OCI-LY7 (cell line): ENCODE data around the gene CHST8. TPM values are rescaled to one million over a fixed set of nuclear protein-coding genes. Genes with fewer than 3 reads are reported as not detected.

Experiments
- BruUV-seq: library from RNA; stranded (reverse); fragments of 400-500 nt; replicated peaks from 2 replicates; lab custom pipeline; 2021; lab: Mats Ljungman, UMichigan
- CTCF ChIA-PET: fragments of 300-600 bp; sonication (Branson Sonifier 250); formaldehyde crosslinking; loops from one replicate; lab custom pipeline; 2022; ENCODE audit warnings: antibody characterized with exemption; ENCODE audit not compliant: unreplicated experiment; lab: Charles Lee
- POLR2A ChIA-PET: fragments of 300-600 bp; sonication (Branson Sonifier 250); formaldehyde crosslinking; loops from one replicate; lab custom pipeline; 2022; ENCODE audit warnings: antibody characterized with exemption; lab: Charles Lee
- DNase-seq: peaks from one replicate; pipeline ENCODE4 v3.0.0-alpha.2; 2015; ENCODE audit warnings: low spot score
- H2AFZ ChIP-seq: fragments of 200-600 bp; sonication (generic), shearing (Covaris generic); 2 replicates; pipeline ENCODE4 v1.6.1; 2014; ENCODE audit warnings: mild to moderate bottlenecking, antibody characterized with exemption, low read length, moderate library complexity
- H3K27ac ChIP-seq: fragments of 200-600 bp; sonication (generic); 2 replicates; pipeline ENCODE4 v1.5.1; 2014; ENCODE audit warnings: mixed run types, low read depth, mild to moderate bottlenecking, moderate library complexity, low read length, inconsistent platforms; ENCODE audit not compliant: poor library complexity, severe bottlenecking
- H3K36me3 ChIP-seq: fragments of 200-600 bp; sonication (generic); 2 replicates; pipeline ENCODE4 v1.6.1; 2014; ENCODE audit warnings: mild to moderate bottlenecking, antibody characterized with exemption, low read length, moderate library complexity, mixed read lengths; ENCODE audit not compliant: insufficient read depth
- H3K4me1 ChIP-seq: fragments of 200-600 bp; sonication (generic); 2 replicates; pipeline ENCODE4 v1.5.1; 2014; ENCODE audit warnings: mild to moderate bottlenecking, low read length; ENCODE audit not compliant: insufficient read depth, poor library complexity, severe bottlenecking
- H3K4me2 ChIP-seq: fragments of 200-600 bp; sonication (generic); 2 replicates; pipeline ENCODE4 v1.6.1; 2014; ENCODE audit warnings: mild to moderate bottlenecking, low read length
- H3K4me3 ChIP-seq: fragments of 200-600 bp; sonication (generic); 2 replicates; pipeline ENCODE4 v1.5.1; 2014; ENCODE audit warnings: mild to moderate bottlenecking, low read depth, low read length; ENCODE audit not compliant: poor library complexity, severe bottlenecking
- H3K79me2 ChIP-seq: fragments of 200-600 bp; sonication (generic); 2 replicates; pipeline ENCODE4 v1.6.1; 2016; ENCODE audit warnings: low read depth, mild to moderate bottlenecking, low read length, moderate library complexity, mixed read lengths; ENCODE audit not compliant: insufficient read depth
- H3K9me2 ChIP-seq: fragments of 200-600 bp; sonication (generic); 2 replicates; pipeline ENCODE4 v1.6.1; 2016; ENCODE audit warnings: mild to moderate bottlenecking, low read length, mixed read lengths; ENCODE audit not compliant: insufficient read depth
- H3K9me3 ChIP-seq: fragments of 200-600 bp; sonication (generic); 2 replicates; pipeline ENCODE4 v1.6.1; 2014; ENCODE audit warnings: mild to moderate bottlenecking, mixed run types, low read length, mixed read lengths
- H4K20me1 ChIP-seq: fragments of 200-600 bp; sonication (generic); 2 replicates; pipeline ENCODE4 v1.6.1; 2014; ENCODE audit warnings: mild to moderate bottlenecking, antibody characterized with exemption, low read length, moderate library complexity, mixed read lengths; ENCODE audit not compliant: insufficient read depth
- EZH2phosphoT487 ChIP-seq: fragments of 200-600 bp; sonication (generic); IDR thresholded peaks from 2 replicates; pipeline ENCODE4 v1.6.1; 2018; ENCODE audit warnings: low read depth, borderline replicate concordance, mild to moderate bottlenecking, mixed run types, antibody characterized with exemption, low read length, moderate library complexity, mixed read lengths
- intact Hi-C: fragments of 100-400 bp; cut with micrococcal nuclease; formaldehyde crosslinking; loops from one replicate; pipeline ENCODE4 v1.10.0; 2022; ENCODE audit not compliant: unreplicated experiment
- total RNA-seq, 2 experiments: library from RNA; depleted of rRNA in 1 of 2; stranded (reverse); fragments of >200 nt in 1 of 2; shearing (Covaris generic) in 1 of 2; gene quantifications; 2 replicates each; pipeline ENCODE4 v1.2.3, GENCODE V29; 2014 to 2022
- TF ChIP-seq, protein P1 (sequence below): fragments of 200-600 bp; sonication (generic); conservative IDR thresholded peaks from 2 replicates; pipeline ENCODE4 v1.5.1; 2014; ENCODE audit warnings: mild to moderate bottlenecking, antibody characterized with exemption, low read length, moderate library complexity, mixed read lengths

Gene CHST8
- total RNA-seq, 2 experiments from 2014 or later = not detected

DNA sequence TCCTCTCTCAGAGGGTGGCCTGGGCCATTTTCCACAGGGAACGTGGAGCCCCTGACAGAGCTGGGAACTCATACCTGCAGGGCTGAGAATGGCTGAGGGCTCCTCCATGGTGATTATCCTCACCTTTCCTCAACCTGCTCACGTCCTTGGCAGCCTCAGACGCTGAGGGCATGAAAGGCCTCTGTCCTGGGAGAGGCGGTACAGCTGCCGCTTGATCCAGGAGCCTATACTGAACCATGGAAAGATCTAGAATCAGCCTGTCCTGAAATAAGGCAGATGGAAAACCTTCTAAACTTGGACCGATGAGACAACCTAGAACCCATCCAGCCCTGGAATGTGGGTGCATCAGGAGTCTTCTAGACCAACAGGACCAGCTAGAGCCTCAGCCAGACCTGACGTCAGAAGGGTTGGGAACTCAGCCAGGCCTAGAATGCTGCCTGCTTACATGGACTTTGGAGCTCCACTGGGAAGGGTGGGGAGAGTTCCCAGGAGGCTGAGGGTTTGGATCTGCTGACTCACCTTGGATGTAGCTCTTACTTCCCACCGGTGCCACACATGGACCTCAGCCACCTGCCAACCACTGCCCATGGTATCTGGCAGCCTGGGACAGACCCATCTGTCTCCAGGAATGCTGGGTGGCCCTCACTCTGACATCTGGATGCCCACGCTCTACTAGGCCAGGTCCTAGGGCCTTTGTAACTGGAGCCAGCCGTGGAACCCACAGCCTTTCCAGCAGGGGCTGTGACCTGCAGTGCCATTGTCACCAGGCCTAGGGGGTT is 182.5 kb downstream of the CHST8 start:
- intact Hi-C loops = no loop called here
- Histone ChIP-seq H3K4me1 (no peaks in the 10 kb centered on the region), H3K36me3 (peaks cover 72% of the 10 kb centered on the region), H4K20me1 (no peaks in the 10 kb centered on the region), H3K9me2 (no peaks in the 10 kb centered on the region), H2AFZ (no peak overlapping the region), H3K9me3 (no peaks in the 10 kb centered on the region), H3K4me2 (no peak overlapping the region), H3K79me2 (no peaks in the 10 kb centered on the region), H3K27ac (no peak overlapping the region), H3K4me3 (no peak overlapping the region)
- DNase-seq = no peak
- TF ChIP-seq EZH2phosphoT487 = no peak
- TF ChIP-seq, protein P1, sequence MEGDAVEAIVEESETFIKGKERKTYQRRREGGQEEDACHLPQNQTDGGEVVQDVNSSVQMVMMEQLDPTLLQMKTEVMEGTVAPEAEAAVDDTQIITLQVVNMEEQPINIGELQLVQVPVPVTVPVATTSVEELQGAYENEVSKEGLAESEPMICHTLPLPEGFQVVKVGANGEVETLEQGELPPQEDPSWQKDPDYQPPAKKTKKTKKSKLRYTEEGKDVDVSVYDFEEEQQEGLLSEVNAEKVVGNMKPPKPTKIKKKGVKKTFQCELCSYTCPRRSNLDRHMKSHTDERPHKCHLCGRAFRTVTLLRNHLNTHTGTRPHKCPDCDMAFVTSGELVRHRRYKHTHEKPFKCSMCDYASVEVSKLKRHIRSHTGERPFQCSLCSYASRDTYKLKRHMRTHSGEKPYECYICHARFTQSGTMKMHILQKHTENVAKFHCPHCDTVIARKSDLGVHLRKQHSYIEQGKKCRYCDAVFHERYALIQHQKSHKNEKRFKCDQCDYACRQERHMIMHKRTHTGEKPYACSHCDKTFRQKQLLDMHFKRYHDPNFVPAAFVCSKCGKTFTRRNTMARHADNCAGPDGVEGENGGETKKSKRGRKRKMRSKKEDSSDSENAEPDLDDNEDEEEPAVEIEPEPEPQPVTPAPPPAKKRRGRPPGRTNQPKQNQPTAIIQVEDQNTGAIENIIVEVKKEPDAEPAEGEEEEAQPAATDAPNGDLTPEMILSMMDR = no peak
- ChIA-PET POLR2A (interaction anchor here (0.6 kb wide), 1 partner anchor 157 kb away, joined by 3 read pairs; no protein-coding TSS in a partner anchor), CTCF (interaction anchor here (1.1 kb wide), 1 partner anchor 31 kb away, joined by 3 read pairs; no protein-coding TSS in a partner anchor)
- BruUV-seq = no TSS peak

DNA sequence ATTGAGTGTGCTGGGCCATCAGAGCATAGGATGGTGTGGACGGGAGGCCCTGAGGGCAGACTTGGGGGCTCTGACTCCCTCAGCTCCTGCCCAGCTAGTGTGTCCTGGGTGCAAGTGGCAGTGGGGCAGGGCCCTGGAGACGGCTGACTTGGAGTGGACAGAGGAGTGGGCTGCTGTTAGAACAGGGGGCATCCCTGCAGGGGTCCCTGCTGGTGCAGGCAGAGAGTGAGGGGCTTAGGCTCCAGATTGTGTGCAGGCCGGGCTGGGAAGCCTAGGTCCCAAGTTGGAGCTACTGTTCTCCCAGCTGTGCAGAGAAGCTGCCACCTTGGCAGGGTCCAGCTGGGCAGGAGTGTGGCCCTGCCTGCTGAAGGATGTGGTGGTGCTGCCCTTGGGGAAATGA is 183.6 kb downstream of the CHST8 start:
- ChIA-PET CTCF (interaction anchor here (1.1 kb wide), 1 partner anchor 32 kb away, joined by 3 read pairs; no protein-coding TSS in a partner anchor), POLR2A (no interaction called here)
- TF ChIP-seq, protein P1 = no peak
- no peak for TF ChIP-seq EZH2phosphoT487
- no peak overlapping the region for H2AFZ ChIP-seq
- H4K20me1 ChIP-seq = no peaks in the 10 kb centered on the region
- H3K79me2 ChIP-seq = no peaks in the 10 kb centered on the region
- intact Hi-C loops = no loop called here
- H3K4me2 ChIP-seq = no peak overlapping the region
- no peak overlapping the region for H3K27ac ChIP-seq
- no TSS peak for BruUV-seq
- H3K4me3 ChIP-seq = no peak overlapping the region
- no peaks in the 10 kb centered on the region for H3K4me1 ChIP-seq
- no peaks in the 10 kb centered on the region for H3K9me3 ChIP-seq
- peaks cover 69% of the 10 kb centered on the region for H3K36me3 ChIP-seq
- DNase-seq = no peak
- no peaks in the 10 kb centered on the region for H3K9me2 ChIP-seq
